SK-N-MC (cell line): ENCODE measurements around the gene LONP1.
"Not testable (repeated sequence)": the region's sequence is repeated elsewhere in the genome, so short reads cannot be mapped to it uniquely, and the experiment has no call there.

ENCODE experiments used
- DNase-seq: peaks from one replicate; pipeline ENCODE4 v3.0.0-alpha.2; 2011; ENCODE audit warnings: low read depth, low spot score
- H3K27ac ChIP-seq: fragments of 200-600 bp; sonication (generic); 2 replicates; pipeline ENCODE4 v1.5.1; 2016; ENCODE audit warnings: mixed run types
- H3K36me3 ChIP-seq: fragments of 200-600 bp; sonication (generic); 2 replicates; pipeline ENCODE4 v1.6.1; 2017; ENCODE audit warnings: antibody characterized with exemption, low read length, mixed read lengths; ENCODE audit not compliant: insufficient read depth
- H3K4me3 ChIP-seq: fragments of 200-600 bp; sonication (generic); 2 replicates; pipeline ENCODE4 v1.5.1; 2016
- H3K9ac ChIP-seq: fragments of 200-600 bp; sonication (generic); 2 replicates; pipeline ENCODE4 v1.8.0; 2017; ENCODE audit warnings: mixed run types, mixed read lengths; ENCODE audit not compliant: insufficient read length
- H3K9me3 ChIP-seq: fragments of 200-600 bp; sonication (generic); 2 replicates; pipeline ENCODE4 v1.6.1; 2017; ENCODE audit warnings: low read depth, mild to moderate bottlenecking, antibody characterized with exemption, low read length, moderate library complexity, mixed read lengths
- EZH2 ChIP-seq: fragments of 200-600 bp; sonication (generic); IDR thresholded peaks from one replicate; pipeline ENCODE4 v1.6.1; 2017; ENCODE audit warnings: antibody characterized with exemption
- FOXP2 ChIP-seq: optimal IDR thresholded peaks from 2 replicates; pipeline ENCODE3; 2011; ENCODE audit warnings: mild to moderate bottlenecking, moderate library complexity; ENCODE audit not compliant: insufficient read depth; ENCODE audit errors: extremely low read length, control extremely low read depth
- POLR2AphosphoS5 ChIP-seq: IDR thresholded peaks from 2 replicates; pipeline ENCODE4 v1.6.1; 2012; ENCODE audit warnings: mild to moderate bottlenecking, low read depth, low read length, borderline replicate concordance

Gene LONP1

DNA sequence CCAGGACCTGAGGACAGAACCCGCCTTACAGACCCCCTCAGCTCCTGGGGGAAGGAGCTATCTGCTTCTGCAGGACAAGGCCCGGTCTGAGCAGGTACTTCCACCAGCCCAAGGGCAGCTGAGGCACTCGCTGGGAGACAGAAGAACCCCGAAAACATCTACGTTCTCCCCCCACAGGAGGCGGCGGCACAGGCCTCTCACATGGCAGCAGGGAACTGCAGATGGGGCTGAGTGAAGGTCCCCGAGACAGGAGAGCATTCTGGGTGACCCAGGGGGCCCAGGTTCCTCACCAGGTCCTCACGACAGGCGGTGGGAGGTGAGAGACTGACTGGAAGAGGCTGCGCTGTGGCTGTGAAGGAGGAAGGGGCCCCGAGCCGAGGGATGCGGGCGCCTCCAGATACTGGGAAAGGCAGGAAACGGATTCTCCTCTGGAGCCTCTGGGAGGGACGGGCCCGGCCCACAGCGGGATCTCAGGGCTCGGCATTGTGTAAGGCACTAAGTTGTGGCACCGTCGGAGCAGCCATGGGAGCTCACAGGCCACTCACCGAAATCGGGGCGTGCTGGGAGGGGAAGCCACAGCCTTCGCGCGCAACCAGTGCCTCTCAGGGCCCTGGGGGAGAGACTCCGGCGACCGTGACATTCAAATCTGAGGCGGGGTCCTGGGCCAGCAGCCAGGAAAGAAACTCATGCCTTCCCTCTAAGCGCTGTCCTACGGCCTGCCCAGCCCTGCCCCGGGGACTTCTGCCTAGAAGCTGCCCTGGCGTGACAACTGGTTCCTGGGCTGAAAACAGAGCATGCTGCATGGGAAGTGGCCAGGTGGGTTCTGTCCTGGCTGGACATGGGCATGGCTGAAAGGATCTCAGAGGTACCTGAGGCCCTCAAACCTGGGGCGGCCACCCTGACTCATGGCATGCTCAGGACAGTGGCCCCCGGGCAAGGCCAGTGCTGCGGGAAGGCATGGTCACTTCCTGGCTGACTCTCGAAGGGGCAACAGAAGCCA, 15.8 kb downstream of the LONP1 start:
- Histone ChIP-seq H3K9me3 (no peaks in the 10 kb centered on the region), H3K36me3 (peaks cover 66% of the 10 kb centered on the region), H3K9ac (no peak overlapping the region), H3K27ac (no peak overlapping the region), H3K4me3 (no peak overlapping the region)
- DNase-seq = no peak
- TF ChIP-seq FOXP2 (no peak), POLR2AphosphoS5 (no peak), EZH2 (no peak)

DNA sequence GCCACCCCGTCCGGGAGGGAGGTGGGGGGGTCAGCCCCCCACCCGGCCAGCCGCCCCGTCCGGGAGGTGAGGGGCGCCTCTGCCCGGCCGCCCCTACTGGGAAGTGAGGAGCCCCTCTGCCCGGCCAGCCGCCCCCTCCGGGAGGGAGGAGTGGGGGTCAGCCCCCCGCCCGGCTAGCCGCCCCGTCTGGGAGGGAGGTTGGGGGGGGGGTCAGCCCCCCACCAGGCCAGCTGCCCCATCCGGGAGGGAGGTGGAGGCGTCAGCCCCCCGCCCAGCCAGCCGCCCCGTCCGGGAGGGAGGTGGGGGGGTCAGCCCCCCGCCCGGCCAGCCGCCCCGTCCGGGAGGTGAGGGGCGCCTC, 17.9 kb downstream of the LONP1 start:
- H3K4me3 ChIP-seq, H3K9me3 ChIP-seq, DNase-seq, H3K9ac ChIP-seq, H3K27ac ChIP-seq: not testable (repeated sequence)
- peaks cover 67% of the 10 kb centered on the region for H3K36me3 ChIP-seq

DNA sequence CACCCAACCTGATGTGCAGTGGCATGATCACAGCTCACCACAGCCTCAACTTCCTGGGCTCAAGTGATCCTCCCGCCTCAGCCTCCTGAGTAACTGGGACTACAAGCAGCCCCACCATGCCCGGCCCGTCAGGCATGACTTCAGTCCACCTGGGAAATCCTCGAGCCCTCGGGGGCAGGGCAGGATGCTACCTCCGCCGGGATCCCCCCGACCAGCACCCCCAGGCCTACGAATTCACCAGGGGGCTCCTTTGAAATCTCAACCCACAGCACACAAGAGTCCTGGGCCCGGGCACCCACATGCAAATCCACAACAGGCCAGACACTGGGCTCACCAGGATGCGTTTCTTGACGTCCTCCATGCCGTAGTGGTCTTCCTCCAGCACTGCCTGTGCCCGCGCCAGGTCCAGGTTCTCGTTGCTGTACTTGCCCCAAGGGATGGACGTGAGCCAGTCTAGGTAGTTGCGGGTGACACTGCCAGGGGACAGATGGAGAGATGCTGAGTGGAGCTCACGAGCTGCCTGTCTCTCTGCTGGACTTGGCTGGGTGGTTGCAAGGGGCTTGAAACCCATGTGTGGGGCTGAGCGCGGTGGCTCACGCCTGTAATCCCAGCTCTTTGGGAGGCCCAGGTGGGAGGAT, 19.4 kb downstream of the LONP1 start:
- no peak for DNase-seq
- no peak overlapping the region for H3K4me3 ChIP-seq
- no peak for TF ChIP-seq FOXP2
- TF ChIP-seq EZH2 = no peak
- TF ChIP-seq POLR2AphosphoS5 = no peak; the same call in 1 of the 2 replicates
- H3K27ac ChIP-seq = no peak overlapping the region
- peaks cover 69% of the 10 kb centered on the region for H3K36me3 ChIP-seq
- no peaks in the 10 kb centered on the region for H3K9me3 ChIP-seq
- H3K9ac ChIP-seq = no peak overlapping the region

DNA sequence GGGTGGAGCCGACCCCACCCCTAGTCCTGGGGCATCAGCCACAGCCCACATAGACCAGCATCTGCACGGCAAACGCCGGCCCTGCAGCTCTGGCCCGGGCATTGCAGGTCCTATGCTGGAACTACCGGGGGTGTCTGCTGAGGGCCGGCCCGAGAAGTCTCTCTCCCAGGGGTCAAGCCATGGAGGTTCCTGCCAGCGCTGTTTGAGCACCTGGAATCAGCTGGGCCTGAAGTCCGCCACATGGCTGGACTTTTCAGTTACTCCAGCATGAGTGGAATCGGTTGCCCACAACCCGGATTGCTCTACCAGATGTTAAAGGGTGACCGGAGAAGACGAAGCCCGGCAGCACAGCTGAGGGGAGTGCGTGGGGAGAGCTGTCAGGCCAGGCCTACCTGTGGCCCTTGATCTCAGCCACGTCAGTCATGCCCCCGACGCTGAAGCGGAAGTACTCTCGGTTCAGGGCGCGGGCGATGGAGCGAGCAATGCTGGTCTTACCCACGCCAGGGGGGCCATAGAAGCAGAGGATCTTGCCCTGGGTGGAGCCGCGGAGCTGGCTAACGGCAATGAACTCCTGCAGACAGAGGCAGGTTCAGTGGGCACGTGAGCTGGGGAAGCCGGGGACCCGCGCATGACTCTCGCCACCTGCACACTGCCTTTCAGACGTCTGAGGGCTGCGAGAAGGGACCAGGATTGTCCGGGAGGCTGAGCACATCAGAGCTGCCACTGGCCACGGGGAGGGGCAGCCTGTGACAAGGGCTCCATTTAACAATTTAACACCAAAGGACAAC, 21.1 kb downstream of the LONP1 start:
- no peak for DNase-seq
- no peak for TF ChIP-seq POLR2AphosphoS5
- TF ChIP-seq FOXP2 = no peak
- no peak for TF ChIP-seq EZH2
- Histone ChIP-seq H3K9me3 (no peaks in the 10 kb centered on the region), H3K27ac (no peak overlapping the region; the same call in 1 of the 2 replicates), H3K36me3 (peaks cover 69% of the 10 kb centered on the region), H3K4me3 (no peak overlapping the region), H3K9ac (no peak overlapping the region)

DNA sequence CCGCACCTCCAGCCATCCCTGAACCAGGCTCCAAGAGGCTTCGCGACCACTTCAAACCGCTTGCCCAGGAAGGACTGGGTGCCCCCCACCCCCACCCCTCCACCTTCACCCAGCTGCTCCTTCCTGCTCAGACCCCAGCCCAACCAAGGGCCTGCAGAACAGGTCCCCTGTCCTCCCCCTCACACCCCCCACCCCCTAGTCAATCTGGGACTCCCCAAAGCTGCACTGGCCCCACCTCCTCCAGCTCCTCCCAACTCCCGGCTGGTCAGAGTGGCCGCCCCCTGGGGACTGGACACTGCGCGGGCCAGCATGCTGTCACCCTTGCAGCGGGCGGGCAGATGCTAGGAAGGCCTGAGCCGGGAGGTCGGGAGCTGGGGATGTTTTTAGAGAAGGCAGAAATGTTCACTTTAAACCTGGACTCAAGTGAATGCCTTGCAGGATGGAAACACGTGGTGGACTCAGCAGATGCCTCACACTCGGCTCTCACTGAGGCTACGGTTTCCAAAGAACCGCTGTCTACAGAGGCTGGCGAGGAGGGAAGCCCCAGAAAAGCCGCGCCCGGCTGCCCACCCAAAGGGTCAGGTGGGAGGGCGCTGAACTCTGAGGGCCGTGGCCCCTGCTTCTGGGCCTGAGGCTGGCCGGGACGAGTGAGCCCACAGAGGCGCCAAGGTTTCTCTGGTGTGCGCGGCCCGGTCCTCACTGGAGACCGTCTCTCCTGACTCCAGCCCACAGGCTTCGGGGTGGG, 21.9 kb downstream of the LONP1 start:
- H3K27ac ChIP-seq = no peak overlapping the region

DNA sequence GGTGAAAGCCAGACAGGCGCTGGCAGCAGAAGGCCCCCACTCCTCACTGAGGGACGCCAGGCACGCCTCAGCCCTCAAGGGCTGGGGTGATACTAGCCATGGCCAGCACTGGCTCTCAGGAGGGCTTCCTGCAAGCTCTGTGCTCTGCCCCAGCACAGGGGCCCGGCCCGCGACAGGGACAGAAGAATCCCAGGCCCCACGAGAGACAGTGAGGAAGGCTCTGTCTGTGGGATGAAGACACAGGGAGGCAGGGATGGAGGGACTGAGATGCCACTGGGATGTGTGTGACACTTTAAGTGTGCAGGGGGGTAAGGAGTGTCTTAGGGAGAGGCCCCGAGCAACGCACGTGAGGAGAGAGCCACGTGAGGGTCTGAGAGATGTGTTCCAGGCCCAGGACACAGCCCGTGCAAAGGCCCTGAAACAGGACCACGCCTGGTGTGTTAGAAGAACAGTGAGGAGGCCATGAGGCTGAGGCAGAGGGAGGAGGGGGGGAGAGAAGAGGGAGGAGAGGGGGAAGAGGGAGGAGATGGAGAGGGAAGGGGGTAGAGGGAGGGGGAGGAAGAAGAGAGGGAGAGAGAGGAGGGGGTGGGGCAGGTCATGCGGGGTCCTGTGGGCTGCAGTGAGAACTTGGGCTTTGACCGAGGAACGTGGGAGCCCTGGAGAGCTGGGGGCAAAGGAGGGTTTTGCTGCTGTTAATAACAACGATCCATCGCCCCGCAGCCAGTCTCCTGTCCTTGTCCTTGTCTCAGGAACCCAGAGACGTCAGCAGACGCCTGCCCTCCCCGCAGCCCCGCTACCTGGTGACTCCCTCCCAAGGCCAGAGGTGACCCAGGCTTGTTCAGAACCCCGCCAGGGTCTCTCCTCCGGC, 22.7 kb downstream of the LONP1 start:
- 0 out of 2 replicates have a peak overlapping the region, but pooled peaks have one; percentile 50 for H3K27ac ChIP-seq

More for the DNA sequence above, 21.9 kb downstream of the LONP1 start:
- no peaks in the 10 kb centered on the region for H3K9me3 ChIP-seq
- no peak overlapping the region for H3K4me3 ChIP-seq
- no peak overlapping the region for H3K9ac ChIP-seq
- no peak for DNase-seq
- no peak for TF ChIP-seq EZH2
- TF ChIP-seq POLR2AphosphoS5 = no peak
- peaks cover 69% of the 10 kb centered on the region for H3K36me3 ChIP-seq

More for the DNA sequence above, 22.7 kb downstream of the LONP1 start:
- Histone ChIP-seq H3K9me3 (no peaks in the 10 kb centered on the region), H3K36me3 (peaks cover 77% of the 10 kb centered on the region), H3K9ac (no peak overlapping the region), H3K4me3 (no peak overlapping the region)
- TF ChIP-seq FOXP2 = no peak
- TF ChIP-seq EZH2 = no peak
- TF ChIP-seq POLR2AphosphoS5 = no peak
- DNase-seq = no peak
